NCI-H2107 treated with DMSO at 0.1 percent for 48 hours (cell line): Measurements from ENCODE around the gene LRIG1.

Experiments
- DNase-seq: peaks from one replicate; lab custom pipeline; 2025; ENCODE audit not compliant: unreplicated experiment; lab: John Stamatoyannopoulos, UW

The LRIG1 gene

GRCh38 chr3:66470956-66471686 is 29.7 kb downstream of the LRIG1 start:
- DNase-seq, result no peak

- DNase-seq, result no peak
Measured at GRCh38 chr3:66470285-66470684, 30.5 kb downstream of the LRIG1 start.

- DNase-seq, result no peak
Measured at GRCh38 chr3:66469220-66469640, 31.6 kb downstream of the LRIG1 start.

GRCh38 chr3:66467996-66468735 is 32.7 kb downstream of the LRIG1 start:
- DNase-seq, result no peak

- no peak for DNase-seq
Measured at GRCh38 chr3:66466606-66467270, 34.1 kb downstream of the LRIG1 start.

- DNase-seq, result no peak
Measured at GRCh38 chr3:66465587-66465986, 35.2 kb downstream of the LRIG1 start.

- DNase-seq, result no peak
Measured at GRCh38 chr3:66465034-66465433, 35.8 kb downstream of the LRIG1 start.

- no peak for DNase-seq
Measured at GRCh38 chr3:66464512-66464894, 36.3 kb downstream of the LRIG1 start.

GRCh38 chr3:66463730-66464511 is 36.9 kb downstream of the LRIG1 start:
- DNase-seq, result peak; percentile 45

- DNase-seq, result no peak
Measured at GRCh38 chr3:66463054-66463631, 37.7 kb downstream of the LRIG1 start.

- DNase-seq, result no peak
Measured at GRCh38 chr3:66457252-66457651, 43.6 kb downstream of the LRIG1 start.

GRCh38 chr3:66456711-66457173 is 44.1 kb downstream of the LRIG1 start:
- no peak for DNase-seq

- no peak for DNase-seq
Measured at GRCh38 chr3:66454464-66454859, 46.4 kb downstream of the LRIG1 start.

GRCh38 chr3:66453651-66454463 is 47.0 kb downstream of the LRIG1 start:
- DNase-seq, result no peak

GRCh38 chr3:66452303-66453011 is 48.4 kb downstream of the LRIG1 start:
- no peak for DNase-seq

- no peak for DNase-seq
Measured at GRCh38 chr3:66451766-66452165, 49.1 kb downstream of the LRIG1 start.

GRCh38 chr3:66450390-66451022 is 50.3 kb downstream of the LRIG1 start:
- no peak for DNase-seq

- DNase-seq, result no peak
Measured at GRCh38 chr3:66449411-66449974, 51.3 kb downstream of the LRIG1 start.
